K562 (cell line): ENCODE data around the gene BEST2.

Source experiments
- ARID1B ChIP-seq: fragments of 450-650 bp; IDR thresholded peaks from 2 replicates; pipeline ENCODE4 v1.6.1; 2016; ENCODE audit warnings: antibody characterized with exemption, mild to moderate bottlenecking, inconsistent platforms
- CREB1 ChIP-seq, 2 experiments: sonication (generic) in 1 of 2; formaldehyde crosslinking in 1 of 2; IDR thresholded peaks; 2 replicates each; pipeline versions ENCODE4 v1.6.1 to v1.8.0; 2012 to 2022; ENCODE audit warnings: inconsistent platforms in 1 of 2, mild to moderate bottlenecking in 1 of 2, missing genetic modification reagents in 1 of 2, moderate library complexity in 1 of 2
- CTCF ChIP-seq, 3 experiments: IDR thresholded peaks in 2 of 3; conservative IDR thresholded peaks in 1 of 3; 2 replicates each; pipeline ENCODE4 v1.5.1; 2011 to 2012; ENCODE audit warnings: low read length in 3 of 3, mild to moderate bottlenecking in 3 of 3, control low read depth in 2 of 3, improper control_type of control experiment in 1 of 3, inconsistent platforms in 1 of 3, low read depth in 1 of 3, mixed read lengths in 1 of 3, moderate library complexity in 1 of 3; ENCODE audit not compliant: insufficient read depth in 2 of 3
- NCOA1 ChIP-seq: fragments of 450-650 bp; IDR thresholded peaks from 2 replicates; pipeline ENCODE4 v1.6.1; 2016; ENCODE audit warnings: low read depth
- PHF20 ChIP-seq: fragments of 450-650 bp; IDR thresholded peaks from 2 replicates; pipeline ENCODE4 v1.6.1; 2018; ENCODE audit not compliant: partially characterized antibody
- RBM22 ChIP-seq: fragments of 200-400 bp; formaldehyde crosslinking; IDR thresholded peaks from 2 replicates; pipeline ENCODE4 v1.6.1; 2018; ENCODE audit warnings: low read length, low read depth; ENCODE audit not compliant: poor library complexity, severe bottlenecking
- REST ChIP-seq, 2 experiments: fragments of 450-650 bp; formaldehyde crosslinking in 1 of 2; IDR thresholded peaks; 2 replicates each; pipeline versions ENCODE4 v1.4.0 to v1.6.1; 2014 to 2020; ENCODE audit warnings: mild to moderate bottlenecking in 2 of 2, borderline replicate concordance in 1 of 2, low read depth in 1 of 2
- SNIP1 ChIP-seq: fragments of 450-650 bp; IDR thresholded peaks from 2 replicates; pipeline ENCODE4 v1.7.1; 2017; ENCODE audit warnings: low read depth, mild to moderate bottlenecking
- TF ChIP-seq, protein P1 (sequence below): fragments of 250-450 bp; sonication (Bioruptor Pico); IDR thresholded peaks from 2 replicates; pipeline ENCODE4 v1.5.0; 2020; ENCODE audit warnings: mild to moderate bottlenecking, borderline replicate concordance

GRCh38 chr19:12778905-12779161 lies 27.2 kb downstream of the BEST2 start:
- no peak for TF ChIP-seq REST (IDR thresholded peaks at IDR 0.05; ENCODE audit: borderline replicate concordance)
- TF ChIP-seq REST (CRISPR knock-in tag; IDR thresholded peaks at IDR 0.05; ENCODE audit: low read depth): no peak
- TF ChIP-seq CTCF (IDR thresholded peaks at IDR 0.05 in 2 of 3, conservative IDR thresholded peaks at IDR 0.05 in 1 of 3; ENCODE audit: insufficient read depth in 2 of 3, low read depth in 1 of 3, low read length in 3 of 3): no peak
- TF ChIP-seq SNIP1: no peak
- TF ChIP-seq CREB1 (IDR thresholded peaks at IDR 0.05): no peak
- no peak for TF ChIP-seq CREB1 (CRISPR knock-in tag; IDR thresholded peaks at IDR 0.05)
- no peak for TF ChIP-seq RBM22
- TF ChIP-seq, protein P1, sequence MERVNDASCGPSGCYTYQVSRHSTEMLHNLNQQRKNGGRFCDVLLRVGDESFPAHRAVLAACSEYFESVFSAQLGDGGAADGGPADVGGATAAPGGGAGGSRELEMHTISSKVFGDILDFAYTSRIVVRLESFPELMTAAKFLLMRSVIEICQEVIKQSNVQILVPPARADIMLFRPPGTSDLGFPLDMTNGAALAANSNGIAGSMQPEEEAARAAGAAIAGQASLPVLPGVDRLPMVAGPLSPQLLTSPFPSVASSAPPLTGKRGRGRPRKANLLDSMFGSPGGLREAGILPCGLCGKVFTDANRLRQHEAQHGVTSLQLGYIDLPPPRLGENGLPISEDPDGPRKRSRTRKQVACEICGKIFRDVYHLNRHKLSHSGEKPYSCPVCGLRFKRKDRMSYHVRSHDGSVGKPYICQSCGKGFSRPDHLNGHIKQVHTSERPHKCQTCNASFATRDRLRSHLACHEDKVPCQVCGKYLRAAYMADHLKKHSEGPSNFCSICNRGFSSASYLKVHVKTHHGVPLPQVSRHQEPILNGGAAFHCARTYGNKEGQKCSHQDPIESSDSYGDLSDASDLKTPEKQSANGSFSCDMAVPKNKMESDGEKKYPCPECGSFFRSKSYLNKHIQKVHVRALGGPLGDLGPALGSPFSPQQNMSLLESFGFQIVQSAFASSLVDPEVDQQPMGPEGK: no peak
- no peak for TF ChIP-seq NCOA1
- TF ChIP-seq PHF20: no peak
- TF ChIP-seq ARID1B: no peak
